Body of pancreas (tissue), 4 donors: ENCODE data around the gene COL19A1.

ENCODE experiments used
- POLR2A ChIP-seq, 3 donors: fragments of 450-650 bp; IDR thresholded peaks; one replicate each; pipeline ENCODE4 v1.6.1; 2016; ENCODE audit warnings: antibody characterized with exemption in 3 of 3, mild to moderate bottlenecking in 2 of 3
- TF ChIP-seq, protein P1 (sequence below), 7 experiments: fragments of 450-650 bp in 4 of 7; fragments of 200-600 bp in 3 of 7; sonication (generic) in 3 of 7; IDR thresholded peaks; one replicate each; pipeline ENCODE4 v1.5.1; 2016 to 2019; ENCODE audit warnings: antibody characterized with exemption in 7 of 7

DNA sequence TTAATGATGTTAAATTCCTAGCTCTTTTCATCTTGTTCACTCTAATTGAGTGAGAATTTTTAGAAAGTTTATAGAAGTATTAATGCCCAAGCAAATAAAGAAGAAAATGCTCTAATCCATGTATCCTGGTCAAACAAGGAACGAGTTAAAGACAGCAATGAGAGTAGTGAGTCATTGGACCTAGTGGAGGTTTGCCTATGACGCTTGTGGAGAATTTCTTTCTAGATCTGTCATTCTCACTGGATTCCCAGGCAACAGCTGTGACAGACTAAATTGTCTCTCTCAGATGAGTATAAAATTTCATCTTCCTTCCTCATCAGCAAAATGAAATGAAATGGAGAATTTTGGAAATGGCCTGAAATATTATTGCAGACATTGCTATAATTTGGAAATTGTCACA is 127.9 kb downstream of the COL19A1 start:
- TF ChIP-seq, protein P1, sequence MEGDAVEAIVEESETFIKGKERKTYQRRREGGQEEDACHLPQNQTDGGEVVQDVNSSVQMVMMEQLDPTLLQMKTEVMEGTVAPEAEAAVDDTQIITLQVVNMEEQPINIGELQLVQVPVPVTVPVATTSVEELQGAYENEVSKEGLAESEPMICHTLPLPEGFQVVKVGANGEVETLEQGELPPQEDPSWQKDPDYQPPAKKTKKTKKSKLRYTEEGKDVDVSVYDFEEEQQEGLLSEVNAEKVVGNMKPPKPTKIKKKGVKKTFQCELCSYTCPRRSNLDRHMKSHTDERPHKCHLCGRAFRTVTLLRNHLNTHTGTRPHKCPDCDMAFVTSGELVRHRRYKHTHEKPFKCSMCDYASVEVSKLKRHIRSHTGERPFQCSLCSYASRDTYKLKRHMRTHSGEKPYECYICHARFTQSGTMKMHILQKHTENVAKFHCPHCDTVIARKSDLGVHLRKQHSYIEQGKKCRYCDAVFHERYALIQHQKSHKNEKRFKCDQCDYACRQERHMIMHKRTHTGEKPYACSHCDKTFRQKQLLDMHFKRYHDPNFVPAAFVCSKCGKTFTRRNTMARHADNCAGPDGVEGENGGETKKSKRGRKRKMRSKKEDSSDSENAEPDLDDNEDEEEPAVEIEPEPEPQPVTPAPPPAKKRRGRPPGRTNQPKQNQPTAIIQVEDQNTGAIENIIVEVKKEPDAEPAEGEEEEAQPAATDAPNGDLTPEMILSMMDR (IDR thresholded peaks at IDR 0.05), result no peak
- TF ChIP-seq POLR2A (IDR thresholded peaks at IDR 0.05), result no peak
